GM19324 (cell line): ENCODE results near the gene PDE9A.

ENCODE experiments used
- ATAC-seq: cut with Tn5 transposase; IDR thresholded peaks from one replicate; pipeline ENCODE4 v1.9.1; 2021; ENCODE audit warnings: mild to moderate bottlenecking, moderate library complexity; ENCODE audit not compliant: unreplicated experiment, low FRiP score

Gene PDE9A

GRCh38 chr21:42655796-42656770 is 2.7 kb downstream of the PDE9A start:
- no peak for ATAC-seq

- ATAC-seq = no peak
These were observed 3.5 kb downstream of the PDE9A start for GRCh38 chr21:42656872-42657271.

GRCh38 chr21:42657676-42658319 is 4.4 kb downstream of the PDE9A start:
- ATAC-seq = no peak

- ATAC-seq = no peak
These were observed 5.1 kb downstream of the PDE9A start for GRCh38 chr21:42658320-42659105.

GRCh38 chr21:42659416-42660117 is 6.1 kb downstream of the PDE9A start:
- no peak for ATAC-seq

- no peak for ATAC-seq
These were observed 6.7 kb downstream of the PDE9A start for GRCh38 chr21:42660118-42660470.

GRCh38 chr21:42661688-42662429 is 8.4 kb downstream of the PDE9A start:
- ATAC-seq = no peak

GRCh38 chr21:42662430-42663199 is 9.2 kb downstream of the PDE9A start:
- ATAC-seq = no peak

- ATAC-seq = no peak
These were observed 9.9 kb downstream of the PDE9A start for GRCh38 chr21:42663200-42663750.

GRCh38 chr21:42663860-42664535 is 10.6 kb downstream of the PDE9A start:
- no peak for ATAC-seq

GRCh38 chr21:42664614-42665013 is 11.2 kb downstream of the PDE9A start:
- no peak for ATAC-seq

- no peak for ATAC-seq
These were observed 11.6 kb downstream of the PDE9A start for GRCh38 chr21:42665026-42665425.

GRCh38 chr21:42665484-42665883 is 12.1 kb downstream of the PDE9A start:
- ATAC-seq = no peak

GRCh38 chr21:42666023-42666747 is 12.8 kb downstream of the PDE9A start:
- no peak for ATAC-seq

- ATAC-seq = no peak
These were observed 13.5 kb downstream of the PDE9A start for GRCh38 chr21:42666925-42667324.

GRCh38 chr21:42668298-42668992 is 15.0 kb downstream of the PDE9A start:
- no peak for ATAC-seq

GRCh38 chr21:42669041-42669440 is 15.6 kb downstream of the PDE9A start:
- no peak for ATAC-seq
